BJ (cell line): ENCODE results near the gene PDIA5. TPM values are rescaled to one million over a fixed set of nuclear protein-coding genes. Genes with fewer than 3 reads are reported as not detected.

Source experiments
- CTCF ChIA-PET: fragments of 350-600 bp; formaldehyde crosslinking; extraction: SDS; loops from one replicate; lab custom pipeline; 2021; ENCODE audit warnings: antibody characterized with exemption, inconsistent platforms; lab: Yijun Ruan, JAX
- POLR2A ChIA-PET: fragments of 300-600 bp; sonication (Branson Sonifier 250); formaldehyde crosslinking; extraction: SDS; loops from one replicate; lab custom pipeline; 2021; ENCODE audit warnings: antibody characterized with exemption; lab: Charles Lee
- DNase-seq: peaks from one replicate; pipeline ENCODE4 v3.0.0-alpha.2; 2011; ENCODE audit warnings: low read depth
- H3K27me3 ChIP-seq: 2 replicates; pipeline ENCODE4 v1.6.0; 2011; ENCODE audit warnings: low read length; ENCODE audit not compliant: control insufficient read depth, insufficient read depth
- H3K36me3 ChIP-seq: 2 replicates; pipeline ENCODE4 v1.5.1; 2011; ENCODE audit warnings: low read length; ENCODE audit not compliant: control insufficient read depth, insufficient read depth
- H3K4me3 ChIP-seq: 2 replicates; pipeline ENCODE4 v1.5.1; 2011; ENCODE audit warnings: low read depth, mild to moderate bottlenecking, control low read depth, low read length
- CTCF ChIP-seq: IDR thresholded peaks from 2 replicates; pipeline ENCODE4 v1.5.1; 2011; ENCODE audit warnings: low read depth, mild to moderate bottlenecking, control low read depth, inconsistent platforms, low read length, moderate library complexity; ENCODE audit not compliant: insufficient read depth
- polyA plus RNA-seq: library from polyadenylated mRNA; depleted of rRNA; stranded (reverse); fragments of >200 nt; gene quantifications from 2 replicates; pipeline ENCODE4 v1.2.3, GENCODE V29; 2011

Gene PDIA5
- polyA plus RNA-seq, 1 experiment, result 47.3 TPM

- ChIA-PET POLR2A (no interaction called here), CTCF (no interaction called here)
- H3K4me3 ChIP-seq, result no peak overlapping the region
- no peak for TF ChIP-seq CTCF
- H3K36me3 ChIP-seq, result peaks cover 27% of the 10 kb centered on the region
- DNase-seq, result no peak
- H3K27me3 ChIP-seq, result no peaks in the 10 kb centered on the region
These were observed 47.1 kb downstream of the PDIA5 start for GRCh38 chr3:123113889-123114450.

DNA sequence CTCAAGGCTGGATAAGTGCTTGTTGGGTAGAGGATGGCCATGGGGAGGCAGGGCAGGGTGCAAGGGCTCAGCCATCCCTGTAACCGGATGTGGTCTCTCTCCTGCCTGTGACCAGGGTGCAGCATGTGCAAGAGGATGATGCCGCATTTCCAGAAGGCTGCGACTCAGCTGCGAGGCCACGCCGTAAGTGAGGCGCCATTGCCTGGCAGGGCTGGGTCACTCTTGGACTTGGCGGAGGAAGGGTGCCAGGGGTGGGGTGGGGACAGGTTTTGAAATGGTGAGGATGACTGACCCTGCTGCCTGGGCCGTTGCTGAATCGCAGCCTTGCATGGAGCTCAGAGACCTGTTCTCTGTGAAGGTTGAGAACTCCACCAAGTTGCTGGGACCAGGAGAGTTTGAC, 49.3 kb downstream of the PDIA5 start:
- Histone ChIP-seq H3K27me3 (no peaks in the 10 kb centered on the region), H3K36me3 (peaks cover 26% of the 10 kb centered on the region), H3K4me3 (no peak overlapping the region)
- no peak for DNase-seq
- TF ChIP-seq CTCF, result no peak
- POLR2A ChIA-PET, result no interaction called here
- CTCF ChIA-PET, result no interaction called here

DNA sequence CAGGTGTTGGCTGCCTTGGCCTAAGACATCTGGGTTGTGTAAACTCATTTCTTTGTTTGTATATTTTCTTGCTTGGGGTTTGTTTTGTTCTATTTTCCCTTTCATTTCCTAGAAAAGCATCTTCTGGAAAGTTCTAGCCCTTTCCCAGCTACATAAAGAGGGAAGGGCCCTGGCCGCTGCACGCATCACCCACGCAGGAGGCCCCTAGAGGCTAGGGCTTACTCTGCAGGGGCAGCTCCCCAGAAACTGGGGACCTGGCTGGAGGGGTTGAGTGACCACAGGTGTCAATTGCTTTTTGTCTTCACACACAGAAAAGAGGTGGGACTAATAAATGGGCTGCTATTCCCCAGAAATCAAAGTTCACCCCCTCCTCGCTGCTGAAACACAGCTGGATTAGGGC, 52.6 kb downstream of the PDIA5 start:
- H3K4me3 ChIP-seq, result no peak overlapping the region
- no peak for DNase-seq
- no peak for TF ChIP-seq CTCF
- H3K36me3 ChIP-seq, result peaks cover 22% of the 10 kb centered on the region
- H3K27me3 ChIP-seq, result no peaks in the 10 kb centered on the region
- POLR2A ChIA-PET, result no interaction called here
- CTCF ChIA-PET, result interaction anchor here (0.6 to 1.0 kb wide), 2 partner anchors 10 to 692 kb away, joined by 3 read pairs; no protein-coding TSS in a partner anchor

DNA sequence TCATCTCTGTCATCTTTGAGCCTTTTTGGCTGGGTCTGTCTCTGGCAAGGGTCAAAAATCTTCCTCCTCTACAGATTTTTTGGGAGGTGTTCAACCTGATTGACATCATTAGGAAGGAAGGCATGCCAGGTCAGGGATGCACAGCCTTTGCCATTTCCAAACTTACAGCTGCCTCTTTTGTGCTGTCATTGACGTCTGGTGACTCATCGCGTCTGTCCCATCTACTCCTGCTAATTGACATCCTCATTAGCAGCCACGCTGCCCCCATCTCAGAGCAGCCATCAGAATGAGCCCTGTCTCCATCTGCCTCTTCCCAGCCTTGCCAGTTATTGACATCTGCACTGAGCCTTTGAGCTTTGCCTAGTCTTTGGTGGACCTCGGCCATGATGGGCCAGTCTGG, 53.0 kb downstream of the PDIA5 start:
- CTCF ChIA-PET, result interaction anchor here (1.0 kb wide), 2 partner anchors 10 to 13 kb away, joined by 3 read pairs; no protein-coding TSS in a partner anchor
- H3K36me3 ChIP-seq, result peaks cover 23% of the 10 kb centered on the region
- POLR2A ChIA-PET, result no interaction called here
- no peak for TF ChIP-seq CTCF
- no peak for DNase-seq
- H3K4me3 ChIP-seq, result no peak overlapping the region
- no peaks in the 10 kb centered on the region for H3K27me3 ChIP-seq

- Histone ChIP-seq H3K36me3 (peaks cover 21% of the 10 kb centered on the region), H3K27me3 (no peaks in the 10 kb centered on the region), H3K4me3 (no peak overlapping the region)
- POLR2A ChIA-PET, result no interaction called here
- TF ChIP-seq CTCF, result no peak
- no peak for DNase-seq
- CTCF ChIA-PET, result interaction anchor here (1.0 kb wide), 1 partner anchor 13 kb away, joined by 3 read pairs; no protein-coding TSS in a partner anchor
These were observed 53.7 kb downstream of the PDIA5 start for GRCh38 chr3:123120573-123120972.
